ENCODE measurements around the gene RERE.
A peak's percentile ranks its signal among the peaks of the same experiment; 100 is the strongest.

Gene RERE

GRCh38 chr1:8678673-8679394 is 138.6 kb downstream of the RERE start:
- no peaks in the 10 kb centered on the region for H3K36me3 ChIP-seq (ENCODE audit: control insufficient read depth in 2 of 2, insufficient read depth in 2 of 2, low read length in 2 of 2)
- no peak overlapping the region for H3K9ac ChIP-seq (ENCODE audit: low read length in 2 of 2)
- H3K4me1 ChIP-seq (ENCODE audit: control insufficient read depth, insufficient read depth, low read length) = no peaks in the 10 kb centered on the region
- H3K4me3 ChIP-seq (ENCODE audit: low read length in 2 of 2) = no peak overlapping the region
- H3K27me3 ChIP-seq (ENCODE audit: control insufficient read depth in 1 of 2, insufficient read depth in 2 of 2, low read length in 2 of 2) = no peaks in the 10 kb centered on the region
- H3K27ac ChIP-seq (ENCODE audit: low read length) = no peak overlapping the region
- no peaks in the 10 kb centered on the region for H3K9me3 ChIP-seq (ENCODE audit: control insufficient read depth in 2 of 2, low read length in 2 of 2)

GRCh38 chr1:8677782-8678181 is 139.7 kb downstream of the RERE start:
- no peaks in the 10 kb centered on the region for H3K9me3 ChIP-seq (ENCODE audit: control insufficient read depth in 2 of 2, low read length in 2 of 2)
- H3K27ac ChIP-seq (ENCODE audit: low read length) = no peak overlapping the region
- H3K9ac ChIP-seq (ENCODE audit: low read length in 2 of 2) = no peak overlapping the region
- H3K4me1 ChIP-seq (ENCODE audit: control insufficient read depth, insufficient read depth, low read length) = no peaks in the 10 kb centered on the region
- H3K36me3 ChIP-seq (ENCODE audit: control insufficient read depth in 2 of 2, insufficient read depth in 2 of 2, low read length in 2 of 2) = no peaks in the 10 kb centered on the region
- H3K27me3 ChIP-seq (ENCODE audit: control insufficient read depth in 1 of 2, insufficient read depth in 2 of 2, low read length in 2 of 2) = no peaks in the 10 kb centered on the region
- H3K4me3 ChIP-seq (ENCODE audit: low read length in 2 of 2) = no peak overlapping the region

GRCh38 chr1:8676813-8677212 is 140.6 kb downstream of the RERE start:
- Histone ChIP-seq H3K9me3 (ENCODE audit: control insufficient read depth in 2 of 2, low read length in 2 of 2) (no peaks in the 10 kb centered on the region), H3K27ac (ENCODE audit: low read length) (no peak overlapping the region), H3K27me3 (ENCODE audit: control insufficient read depth in 1 of 2, insufficient read depth in 2 of 2, low read length in 2 of 2) (no peaks in the 10 kb centered on the region), H3K36me3 (ENCODE audit: control insufficient read depth in 2 of 2, insufficient read depth in 2 of 2, low read length in 2 of 2) (no peaks in the 10 kb centered on the region), H3K9ac (ENCODE audit: low read length in 2 of 2) (no peak overlapping the region), H3K4me3 (ENCODE audit: low read length in 2 of 2) (no peak overlapping the region), H3K4me1 (ENCODE audit: control insufficient read depth, insufficient read depth, low read length) (no peaks in the 10 kb centered on the region)

DNA sequence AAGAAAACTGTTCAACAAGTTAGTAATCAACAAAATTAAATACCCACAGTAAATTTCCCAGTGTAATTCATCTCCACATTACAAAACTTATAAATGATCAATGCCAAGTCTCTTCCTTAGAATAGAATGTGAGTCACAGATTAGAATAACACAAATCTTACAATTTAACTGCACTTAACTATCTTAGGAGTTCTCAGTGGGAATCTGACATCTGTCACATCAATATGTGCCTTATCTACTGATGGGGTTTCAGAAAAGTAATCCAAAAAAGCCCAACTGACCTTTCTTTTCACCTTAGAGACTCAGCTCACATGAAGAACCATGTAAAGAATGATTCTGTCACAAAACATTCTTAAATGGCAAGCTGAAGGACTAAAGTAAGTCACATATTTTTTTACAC is 141.4 kb downstream of the RERE start:
- Histone ChIP-seq H3K27ac (ENCODE audit: low read length) (no peak overlapping the region), H3K4me1 (ENCODE audit: control insufficient read depth, insufficient read depth, low read length) (no peaks in the 10 kb centered on the region), H3K9me3 (ENCODE audit: control insufficient read depth in 2 of 2, low read length in 2 of 2) (no peaks in the 10 kb centered on the region), H3K36me3 (ENCODE audit: control insufficient read depth in 2 of 2, insufficient read depth in 2 of 2, low read length in 2 of 2) (no peaks in the 10 kb centered on the region), H3K27me3 (ENCODE audit: control insufficient read depth in 1 of 2, insufficient read depth in 2 of 2, low read length in 2 of 2) (no peaks in the 10 kb centered on the region), H3K4me3 (ENCODE audit: low read length in 2 of 2) (no peak overlapping the region), H3K9ac (ENCODE audit: low read length in 2 of 2) (no peak overlapping the region)

DNA sequence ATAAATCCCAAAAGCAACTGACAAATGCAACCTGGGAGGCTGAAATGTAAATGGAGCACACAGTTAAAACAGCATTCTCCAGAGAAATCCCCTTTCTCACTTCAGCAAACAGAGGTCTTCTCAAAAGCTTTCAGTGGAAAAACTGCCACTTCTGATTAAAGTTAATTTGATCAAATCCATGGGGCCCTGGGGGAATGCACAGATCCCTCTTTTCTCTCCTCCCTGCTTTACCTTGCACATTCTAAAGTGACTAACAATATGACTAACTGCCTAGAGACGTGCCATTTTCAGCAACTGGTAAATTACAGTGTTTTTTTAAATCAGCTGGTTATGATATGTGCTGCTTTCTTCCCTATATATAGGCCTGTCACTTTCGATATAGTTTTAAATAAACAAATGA is 142.5 kb downstream of the RERE start:
- Histone ChIP-seq H3K9me3 (ENCODE audit: control insufficient read depth in 2 of 2, low read length in 2 of 2) (no peaks in the 10 kb centered on the region), H3K9ac (ENCODE audit: low read length in 2 of 2) (no peak overlapping the region), H3K27ac (ENCODE audit: low read length) (no peak overlapping the region), H3K27me3 (ENCODE audit: control insufficient read depth in 1 of 2, insufficient read depth in 2 of 2, low read length in 2 of 2) (no peaks in the 10 kb centered on the region), H3K4me1 (ENCODE audit: control insufficient read depth, insufficient read depth, low read length) (peaks cover 11% of the 10 kb centered on the region), H3K4me3 (ENCODE audit: low read length in 2 of 2) (no peak overlapping the region), H3K36me3 (ENCODE audit: control insufficient read depth in 2 of 2, insufficient read depth in 2 of 2, low read length in 2 of 2) (no peaks in the 10 kb centered on the region)

- Histone ChIP-seq H3K9ac (ENCODE audit: low read length in 2 of 2) (no peak overlapping the region), H3K36me3 (ENCODE audit: control insufficient read depth in 2 of 2, insufficient read depth in 2 of 2, low read length in 2 of 2) (no peaks in the 10 kb centered on the region), H3K4me1 (ENCODE audit: control insufficient read depth, insufficient read depth, low read length) (peaks cover 12% of the 10 kb centered on the region), H3K27me3 (ENCODE audit: control insufficient read depth in 1 of 2, insufficient read depth in 2 of 2, low read length in 2 of 2) (no peaks in the 10 kb centered on the region), H3K4me3 (ENCODE audit: low read length in 2 of 2) (no peak overlapping the region), H3K9me3 (ENCODE audit: control insufficient read depth in 2 of 2, low read length in 2 of 2) (no peaks in the 10 kb centered on the region), H3K27ac (ENCODE audit: low read length) (no peak overlapping the region)
These were observed 143.0 kb downstream of the RERE start for GRCh38 chr1:8674481-8674880.

DNA sequence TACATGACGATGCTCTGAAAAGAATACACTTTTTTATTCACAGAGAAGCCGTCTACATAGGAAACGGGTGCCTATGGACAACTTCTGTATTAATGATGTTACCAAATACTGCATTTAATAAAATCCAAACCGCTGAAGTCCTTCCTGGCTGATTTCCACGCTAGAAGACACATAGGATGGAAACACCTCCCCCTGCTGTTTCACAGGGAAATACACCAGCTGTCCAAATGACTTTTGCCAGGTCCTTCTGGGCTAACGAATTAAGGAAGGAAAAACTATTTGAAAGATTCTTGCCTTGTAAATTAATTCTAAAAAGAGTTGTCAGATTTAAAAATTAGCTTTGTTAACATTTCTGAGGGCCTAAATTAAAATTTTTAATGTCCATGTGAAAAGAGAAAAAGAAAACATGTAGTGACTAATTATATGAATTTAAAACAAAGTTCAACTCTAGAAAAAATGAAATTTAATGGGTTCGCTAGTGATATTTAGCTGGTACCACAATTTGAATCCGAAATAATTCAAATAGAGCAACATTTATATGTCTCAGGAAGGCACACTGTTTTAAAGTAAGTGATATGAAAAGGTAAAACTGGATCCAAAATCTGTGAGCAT is 146.0 kb downstream of the RERE start:
- H3K4me3 ChIP-seq (ENCODE audit: low read length in 2 of 2) = peak overlapping the region in 1 of 2 donors; percentile 12
- H3K27ac ChIP-seq (ENCODE audit: low read length) = no peak overlapping the region
- H3K27me3 ChIP-seq (ENCODE audit: control insufficient read depth in 1 of 2, insufficient read depth in 2 of 2, low read length in 2 of 2) = no peaks in the 10 kb centered on the region
- no peaks in the 10 kb centered on the region for H3K9me3 ChIP-seq (ENCODE audit: control insufficient read depth in 2 of 2, low read length in 2 of 2)
- H3K4me1 ChIP-seq (ENCODE audit: control insufficient read depth, insufficient read depth, low read length) = peaks cover 13% of the 10 kb centered on the region
- H3K36me3 ChIP-seq (ENCODE audit: control insufficient read depth in 2 of 2, insufficient read depth in 2 of 2, low read length in 2 of 2) = no peaks in the 10 kb centered on the region
- no peak overlapping the region for H3K9ac ChIP-seq (ENCODE audit: low read length in 2 of 2)

GRCh38 chr1:8670371-8670818 is 147.0 kb downstream of the RERE start:
- H3K36me3 ChIP-seq (ENCODE audit: control insufficient read depth in 2 of 2, insufficient read depth in 2 of 2, low read length in 2 of 2) = no peaks in the 10 kb centered on the region
- no peak overlapping the region for H3K9ac ChIP-seq (ENCODE audit: low read length in 2 of 2)
- no peak overlapping the region for H3K27ac ChIP-seq (ENCODE audit: low read length)
- peaks cover 19% of the 10 kb centered on the region for H3K4me1 ChIP-seq (ENCODE audit: control insufficient read depth, insufficient read depth, low read length)
- H3K4me3 ChIP-seq (ENCODE audit: low read length in 2 of 2) = peak overlapping the region in 1 of 2 donors; percentile 9
- no peaks in the 10 kb centered on the region for H3K27me3 ChIP-seq (ENCODE audit: control insufficient read depth in 1 of 2, insufficient read depth in 2 of 2, low read length in 2 of 2)
- no peaks in the 10 kb centered on the region for H3K9me3 ChIP-seq (ENCODE audit: control insufficient read depth in 2 of 2, low read length in 2 of 2)

GRCh38 chr1:8669606-8670335 is 147.7 kb downstream of the RERE start:
- Histone ChIP-seq H3K4me1 (ENCODE audit: control insufficient read depth, insufficient read depth, low read length) (peaks cover 19% of the 10 kb centered on the region), H3K4me3 (ENCODE audit: low read length in 2 of 2) (no peak overlapping the region), H3K9me3 (ENCODE audit: control insufficient read depth in 2 of 2, low read length in 2 of 2) (no peaks in the 10 kb centered on the region), H3K27ac (ENCODE audit: low read length) (no peak overlapping the region), H3K27me3 (ENCODE audit: control insufficient read depth in 1 of 2, insufficient read depth in 2 of 2, low read length in 2 of 2) (no peaks in the 10 kb centered on the region), H3K36me3 (ENCODE audit: control insufficient read depth in 2 of 2, insufficient read depth in 2 of 2, low read length in 2 of 2) (no peaks in the 10 kb centered on the region), H3K9ac (ENCODE audit: low read length in 2 of 2) (no peak overlapping the region)

- Histone ChIP-seq H3K9ac (ENCODE audit: low read length in 2 of 2) (no peak overlapping the region), H3K36me3 (ENCODE audit: control insufficient read depth in 2 of 2, insufficient read depth in 2 of 2, low read length in 2 of 2) (no peaks in the 10 kb centered on the region), H3K9me3 (ENCODE audit: control insufficient read depth in 2 of 2, low read length in 2 of 2) (no peaks in the 10 kb centered on the region), H3K27me3 (ENCODE audit: control insufficient read depth in 1 of 2, insufficient read depth in 2 of 2, low read length in 2 of 2) (no peaks in the 10 kb centered on the region), H3K4me1 (ENCODE audit: control insufficient read depth, insufficient read depth, low read length) (peaks cover 33% of the 10 kb centered on the region), H3K27ac (ENCODE audit: low read length) (no peak overlapping the region), H3K4me3 (ENCODE audit: low read length in 2 of 2) (no peak overlapping the region)
These were observed 149.4 kb downstream of the RERE start for GRCh38 chr1:8667869-8668594.

Data from stomach smooth muscle (tissue), 2 donors.